GM23338 (cell line): ENCODE data around the gene NXPH3. TPM values are rescaled to one million over a fixed set of nuclear protein-coding genes. Genes with fewer than 3 reads are reported as not detected.
A peak's percentile ranks its signal among the peaks of the same experiment; 100 is the strongest.

Source experiments
- ATAC-seq: fragments of 200-7000 bp; cut with Tn5 transposase; 3 replicates; pipeline ENCODE4 v1.9.1; 2020
- DNase-seq: peaks from one replicate; pipeline ENCODE4 v3.0.0-alpha.2; 2015; ENCODE audit warnings: low spot score
- H2AFZ ChIP-seq: fragments of 200-600 bp; sonication (generic); 2 replicates; pipeline ENCODE4 v1.8.0; 2016; ENCODE audit warnings: antibody characterized with exemption, mild to moderate bottlenecking, moderate library complexity
- H3F3A ChIP-seq: fragments of 200-600 bp; sonication (generic); replicated peaks from 2 replicates; pipeline ENCODE4 v1.8.0; 2017; ENCODE audit warnings: antibody characterized with exemption, mixed run types, low read depth
- H3K27ac ChIP-seq: fragments of 200-600 bp; sonication (generic); 2 replicates; pipeline ENCODE4 v1.6.1; 2016; ENCODE audit warnings: low read depth
- H3K27me3 ChIP-seq: fragments of 200-600 bp; sonication (generic); 2 replicates; pipeline ENCODE4 v1.8.0; 2016; ENCODE audit warnings: mild to moderate bottlenecking, mixed run types, moderate library complexity; ENCODE audit not compliant: insufficient read depth
- H3K36me3 ChIP-seq: fragments of 200-600 bp; sonication (generic); 2 replicates; pipeline ENCODE4 v1.8.0; 2016; ENCODE audit warnings: mild to moderate bottlenecking; ENCODE audit not compliant: insufficient read depth
- H3K4me1 ChIP-seq: fragments of 200-600 bp; sonication (generic); 2 replicates; pipeline ENCODE4 v1.8.0; 2016; ENCODE audit warnings: mild to moderate bottlenecking, moderate library complexity; ENCODE audit not compliant: insufficient read depth
- H3K4me2 ChIP-seq: fragments of 200-600 bp; sonication (generic); 2 replicates; pipeline ENCODE4 v1.7.1; 2017; ENCODE audit warnings: mixed run types
- H3K4me3 ChIP-seq: fragments of 200-600 bp; sonication (generic); 2 replicates; pipeline ENCODE4 v1.6.1; 2016; ENCODE audit warnings: mixed run types
- H3K79me2 ChIP-seq: fragments of 200-600 bp; sonication (generic); replicated peaks from 2 replicates; pipeline ENCODE4 v1.8.0; 2017; ENCODE audit warnings: mild to moderate bottlenecking; ENCODE audit not compliant: insufficient read depth
- H3K9me2 ChIP-seq: fragments of 200-600 bp; sonication (generic); 2 replicates; pipeline ENCODE4 v1.8.0; 2017; ENCODE audit not compliant: insufficient read depth
- H4K20me1 ChIP-seq: fragments of 200-600 bp; sonication (generic); replicated peaks from 2 replicates; pipeline ENCODE4 v1.8.0; 2017; ENCODE audit warnings: mild to moderate bottlenecking; ENCODE audit not compliant: insufficient read depth
- H3K27ac Mint-ChIP-seq: 2 replicates; pipeline ENCODE4 v1.8.0; 2020; ENCODE audit warnings: inconsistent platforms, mild to moderate bottlenecking, moderate library complexity, mixed read lengths
- H3K27me3 Mint-ChIP-seq: 3 replicates; pipeline ENCODE4 v1.8.0; 2022; ENCODE audit warnings: low read depth, mild to moderate bottlenecking, moderate library complexity, mixed read lengths, inconsistent platforms; ENCODE audit not compliant: insufficient read depth, poor library complexity
- H3K36me3 Mint-ChIP-seq: 3 replicates; pipeline ENCODE4 v1.8.0; 2021; ENCODE audit warnings: low read depth, mild to moderate bottlenecking, inconsistent platforms, moderate library complexity, mixed read lengths
- H3K4me1 Mint-ChIP-seq: 3 replicates; pipeline ENCODE4 v1.8.0; 2020; ENCODE audit warnings: mild to moderate bottlenecking, inconsistent platforms, mixed read lengths
- H3K4me3 Mint-ChIP-seq: 3 replicates; pipeline ENCODE4 v1.8.0; 2021; ENCODE audit warnings: moderate library complexity, mild to moderate bottlenecking, inconsistent platforms, mixed read lengths
- H3K9me3 Mint-ChIP-seq: 3 replicates; pipeline ENCODE4 v1.8.0; 2020; ENCODE audit warnings: moderate library complexity, mild to moderate bottlenecking, inconsistent platforms, mixed read lengths
- CTCF ChIP-seq, 2 experiments: fragments of 200-600 bp in 1 of 2; sonication (generic) in 1 of 2; conservative IDR thresholded peaks; 2 replicates each; pipeline versions ENCODE4 v1.5.1 to v1.6.1; 2016 to 2017; ENCODE audit warnings: antibody characterized with exemption in 2 of 2, low read depth in 2 of 2, mild to moderate bottlenecking in 2 of 2, moderate library complexity in 1 of 2
- REST ChIP-seq: IDR thresholded peaks from one replicate; pipeline ENCODE4 v1.6.1; 2018; ENCODE audit warnings: antibody characterized with exemption; ENCODE audit not compliant: unreplicated experiment
- polyA plus RNA-seq: library from polyadenylated mRNA; unstranded; fragments of >200 nt; fragmentation: Nextera tagmentation; extraction: Ambion mirVana; gene quantifications from 2 replicates; pipeline ENCODE4 v1.2.1, GENCODE V29; 2016
- total RNA-seq: library from RNA; depleted of rRNA; stranded (reverse); fragments of >200 nt; shearing (Covaris generic); gene quantifications from 2 replicates; pipeline ENCODE4 v1.2.3, GENCODE V29; 2014

The NXPH3 gene
- total and polyA plus RNA-seq, 2 experiments from 2014 or later: 0.23 to 2.7 TPM

- H3K27me3 Mint-ChIP-seq: peaks cover 22% of the 10 kb centered on the region
- DNase-seq (no peak), ATAC-seq (peak; percentile 3)
- peak overlapping the region; percentile 94 for H2AFZ ChIP-seq
- TF ChIP-seq REST: no peak
- no peaks in the 10 kb centered on the region for H3K36me3 ChIP-seq
- peaks cover 19% of the 10 kb centered on the region for H3K4me1 ChIP-seq
- no peaks in the 10 kb centered on the region for H3K9me3 Mint-ChIP-seq
- no peak overlapping the region for H3K27ac ChIP-seq
- H4K20me1 ChIP-seq: no peaks in the 10 kb centered on the region
- H3K4me1 Mint-ChIP-seq: peaks cover 29% of the 10 kb centered on the region
- H3K27ac Mint-ChIP-seq: no peak overlapping the region
- peak overlapping the region; percentile 88 for H3K4me3 ChIP-seq
- H3K79me2 ChIP-seq: no peaks in the 10 kb centered on the region
- H3K36me3 Mint-ChIP-seq: no peaks in the 10 kb centered on the region
- peaks cover 11% of the 10 kb centered on the region for H3F3A ChIP-seq
- H3K9me2 ChIP-seq: no peaks in the 10 kb centered on the region
- peak overlapping the region; percentile 44; the same call in 2 of the 3 replicates for H3K4me3 Mint-ChIP-seq
- H3K4me2 ChIP-seq: peak overlapping the region; percentile 76
- peaks cover 21% of the 10 kb centered on the region for H3K27me3 ChIP-seq
Measured at GRCh38 chr17:49570540-49571242, 5.0 kb upstream of the NXPH3 start.

GRCh38 chr17:49571283-49571682 lies 4.4 kb upstream of the NXPH3 start:
- H2AFZ ChIP-seq: no peak overlapping the region
- peaks cover 22% of the 10 kb centered on the region for H3K27me3 Mint-ChIP-seq
- H3K4me3 Mint-ChIP-seq: no peak overlapping the region
- H3K27me3 ChIP-seq: peaks cover 21% of the 10 kb centered on the region
- peaks cover 14% of the 10 kb centered on the region for H3F3A ChIP-seq
- no peaks in the 10 kb centered on the region for H3K36me3 Mint-ChIP-seq
- TF ChIP-seq REST (no peak), CTCF (conservative IDR thresholded peaks at IDR 0.05; ENCODE audit: low read depth in 2 of 2) (no peak)
- no peaks in the 10 kb centered on the region for H3K9me2 ChIP-seq
- peaks cover 16% of the 10 kb centered on the region for H3K4me1 ChIP-seq
- no peak overlapping the region for H3K27ac Mint-ChIP-seq
- no peak overlapping the region for H3K27ac ChIP-seq
- H3K4me1 Mint-ChIP-seq: peaks cover 25% of the 10 kb centered on the region
- ATAC-seq: no peak
- no peaks in the 10 kb centered on the region for H3K79me2 ChIP-seq
- H3K9me3 Mint-ChIP-seq: no peaks in the 10 kb centered on the region
- H3K36me3 ChIP-seq: no peaks in the 10 kb centered on the region
- no peak overlapping the region for H3K4me2 ChIP-seq
- no peak overlapping the region for H3K4me3 ChIP-seq
- H4K20me1 ChIP-seq: no peaks in the 10 kb centered on the region
- no peak for DNase-seq
